NCI-H82 treated with DMSO at 0.1 percent for 48 hours (cell line): ENCODE measurements around the gene IFT122.
"Not testable (repeated sequence)": the region's sequence is repeated elsewhere in the genome, so short reads cannot be mapped to it uniquely, and the experiment has no call there.

Experiments
- DNase-seq: peaks from one replicate; lab custom pipeline; 2025; ENCODE audit not compliant: unreplicated experiment; lab: John Stamatoyannopoulos, UW

The IFT122 gene

GRCh38 chr3:129494499-129494898 is 54.5 kb downstream of the IFT122 start:
- DNase-seq = not testable (repeated sequence)

DNA sequence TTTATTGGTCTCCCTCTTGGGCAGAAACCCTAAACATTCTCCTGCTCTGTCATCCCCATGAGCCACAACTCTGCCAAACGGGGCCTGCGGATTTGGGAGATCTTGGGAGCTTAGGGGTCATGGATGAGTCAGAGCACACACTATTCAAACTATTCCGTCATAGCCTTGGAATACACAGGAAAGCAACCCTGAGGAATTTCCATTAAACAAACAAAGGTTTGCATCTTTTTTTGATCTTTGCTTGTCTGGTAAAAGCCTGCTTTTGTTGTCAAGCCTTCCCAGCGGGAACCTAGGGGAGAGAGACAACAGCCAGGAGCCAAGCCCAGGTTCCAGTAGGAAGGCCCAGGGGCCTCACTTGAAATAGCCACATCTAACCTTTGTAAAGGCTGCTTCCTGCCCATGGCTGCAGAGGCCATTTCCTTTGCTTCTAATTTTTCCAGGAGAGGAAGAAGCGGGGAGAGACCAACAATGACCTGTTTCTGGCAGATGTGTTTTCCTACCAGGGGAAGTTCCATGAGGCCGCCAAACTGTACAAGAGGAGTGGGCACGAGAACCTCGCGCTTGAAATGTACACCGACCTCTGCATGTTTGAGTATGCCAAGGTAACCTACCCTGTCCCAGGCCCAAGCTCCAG is 55.1 kb downstream of the IFT122 start:
- DNase-seq = not testable (repeated sequence)

DNA sequence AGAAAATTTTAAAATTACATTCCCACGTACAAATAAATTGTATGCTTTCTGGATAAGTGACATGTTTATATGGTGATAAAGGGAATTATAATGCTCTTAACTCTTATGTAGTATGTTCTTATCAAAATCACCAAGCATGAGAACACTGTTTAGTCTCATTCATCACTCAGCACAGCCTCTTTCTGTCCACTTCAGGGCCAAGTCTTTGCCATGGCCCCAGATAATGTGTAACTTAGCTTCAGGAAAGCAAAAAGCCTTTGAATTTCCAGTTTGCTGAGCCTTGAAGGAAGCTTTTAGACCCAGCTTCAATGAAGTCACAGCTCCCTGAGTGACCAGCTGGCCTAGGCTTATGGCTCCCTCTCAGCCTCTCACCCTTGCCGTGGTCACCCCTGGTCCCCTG is 57.9 kb downstream of the IFT122 start:
- DNase-seq = not testable (repeated sequence)

DNA sequence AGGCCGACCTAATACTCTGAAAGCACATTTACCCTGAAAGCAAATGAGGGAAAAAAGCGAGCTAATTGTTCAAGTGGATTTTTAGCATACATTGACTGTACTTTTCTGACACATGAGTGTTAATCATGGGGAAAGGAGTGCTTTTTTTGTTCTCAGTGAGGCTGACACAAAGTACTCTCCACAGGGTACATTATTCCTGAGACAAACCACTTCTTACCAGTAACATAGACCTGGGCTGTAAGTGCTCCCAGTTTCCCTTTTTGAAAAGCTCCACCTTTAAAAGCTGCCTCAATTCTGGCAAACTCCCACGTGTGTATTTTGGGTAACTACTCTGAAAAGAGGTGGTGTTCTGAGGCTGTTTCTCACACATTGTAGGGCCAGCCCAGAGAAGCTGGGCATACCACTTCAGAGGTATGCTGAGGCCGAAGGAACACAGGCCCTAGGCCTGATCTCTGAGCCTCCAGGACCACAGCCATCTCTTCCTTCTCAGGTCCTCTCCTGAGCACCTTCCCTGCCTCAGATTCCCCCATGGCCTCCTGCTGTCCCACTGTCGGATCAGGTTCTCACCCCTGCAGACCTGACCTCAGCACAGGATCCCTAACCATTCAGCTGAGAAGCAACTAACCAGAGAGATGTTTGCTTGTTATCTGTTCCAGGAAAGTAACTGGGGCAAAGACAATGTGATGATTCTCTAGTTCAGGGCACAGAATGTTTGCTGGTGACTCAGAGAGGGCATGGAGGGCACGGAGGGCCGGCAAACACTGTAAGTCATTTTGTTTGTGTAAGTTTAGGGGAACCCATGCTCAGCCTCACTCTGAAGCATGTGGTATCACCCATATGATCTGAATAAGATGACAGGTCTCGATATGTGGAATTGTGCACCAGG is 58.8 kb downstream of the IFT122 start:
- DNase-seq = not testable (repeated sequence)

- not testable (repeated sequence) for DNase-seq
Measured at GRCh38 chr3:129499604-129500333, 59.7 kb downstream of the IFT122 start.

GRCh38 chr3:129500334-129500658 is 60.3 kb downstream of the IFT122 start:
- DNase-seq = no peak

DNA sequence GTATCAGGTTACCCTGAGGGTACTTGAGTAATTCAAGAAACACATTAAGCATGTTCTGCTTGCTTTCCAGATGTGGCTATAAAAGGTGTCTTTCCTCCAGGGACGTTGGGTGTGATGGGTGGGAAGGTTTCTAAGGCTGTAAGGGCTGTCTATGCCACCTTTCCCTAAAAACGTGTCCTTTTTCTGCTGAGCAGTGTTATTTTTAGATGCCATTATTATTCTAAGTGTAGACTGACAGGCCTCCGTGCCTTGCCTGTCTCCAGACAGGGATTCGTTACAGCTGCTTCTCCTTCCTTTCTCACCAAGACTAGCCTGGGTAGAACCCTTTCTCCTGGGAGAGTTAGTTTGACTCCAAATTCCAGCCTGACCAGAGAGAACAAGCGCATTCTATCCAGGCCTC is 61.6 kb downstream of the IFT122 start:
- DNase-seq = no peak

DNA sequence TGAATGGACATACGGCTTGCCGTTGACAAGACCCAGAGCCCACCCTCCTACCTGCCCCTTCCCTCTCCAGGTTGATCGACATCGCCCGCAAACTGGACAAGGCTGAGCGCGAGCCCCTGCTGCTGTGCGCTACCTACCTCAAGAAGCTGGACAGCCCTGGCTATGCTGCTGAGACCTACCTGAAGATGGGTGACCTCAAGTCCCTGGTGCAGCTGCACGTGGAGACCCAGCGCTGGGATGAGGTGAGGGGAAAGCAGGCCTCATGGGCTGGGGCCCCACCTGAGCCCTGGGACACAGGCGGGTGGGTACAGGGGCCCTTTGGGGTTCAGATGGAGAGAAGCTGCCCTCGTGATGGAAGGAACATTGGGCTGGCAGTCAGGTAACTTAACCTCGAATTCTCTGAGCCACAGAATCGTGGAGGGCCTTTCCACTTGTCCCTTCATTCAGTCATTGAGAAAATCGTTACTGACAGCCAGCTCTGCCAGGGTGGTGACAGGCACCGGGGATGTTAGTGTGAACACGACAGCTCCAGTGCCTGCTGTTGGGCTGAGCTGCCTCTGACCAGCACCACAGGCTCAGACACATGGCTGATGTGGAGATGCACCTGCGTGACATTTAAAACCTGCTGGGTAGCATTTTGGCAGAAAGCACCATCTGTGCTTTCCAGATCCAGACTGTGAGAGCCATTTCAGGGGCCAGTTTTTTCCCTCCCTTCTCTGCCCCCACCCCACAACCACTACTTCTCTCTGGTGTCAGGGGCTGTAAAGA is 62.8 kb downstream of the IFT122 start:
- DNase-seq = peak; percentile 54

- peak; percentile 54 for DNase-seq
Measured at GRCh38 chr3:129503471-129504291, 63.7 kb downstream of the IFT122 start.

GRCh38 chr3:129504471-129505100 is 64.6 kb downstream of the IFT122 start:
- DNase-seq = no peak

DNA sequence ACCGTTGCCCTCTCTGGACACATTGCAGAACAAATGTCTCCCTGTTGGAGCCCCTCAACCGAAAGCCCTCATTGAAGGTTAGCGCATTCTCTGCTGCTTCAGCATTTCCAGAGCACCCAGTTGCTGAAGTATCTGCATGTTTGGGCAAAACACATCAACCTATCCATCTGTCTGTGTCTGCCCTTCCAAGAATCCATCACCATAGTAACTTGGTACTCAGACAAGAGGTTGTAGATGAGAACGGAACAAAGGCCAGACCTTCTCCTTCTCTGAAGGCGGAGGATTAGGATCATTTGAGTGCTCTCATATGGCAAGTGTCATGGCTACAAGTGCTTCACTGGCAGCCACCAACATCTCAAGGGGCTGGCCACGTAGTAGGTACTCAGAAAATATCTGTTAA is 65.3 kb downstream of the IFT122 start:
- DNase-seq = no peak

- DNase-seq = no peak
Measured at GRCh38 chr3:129506231-129506742, 66.3 kb downstream of the IFT122 start.

DNA sequence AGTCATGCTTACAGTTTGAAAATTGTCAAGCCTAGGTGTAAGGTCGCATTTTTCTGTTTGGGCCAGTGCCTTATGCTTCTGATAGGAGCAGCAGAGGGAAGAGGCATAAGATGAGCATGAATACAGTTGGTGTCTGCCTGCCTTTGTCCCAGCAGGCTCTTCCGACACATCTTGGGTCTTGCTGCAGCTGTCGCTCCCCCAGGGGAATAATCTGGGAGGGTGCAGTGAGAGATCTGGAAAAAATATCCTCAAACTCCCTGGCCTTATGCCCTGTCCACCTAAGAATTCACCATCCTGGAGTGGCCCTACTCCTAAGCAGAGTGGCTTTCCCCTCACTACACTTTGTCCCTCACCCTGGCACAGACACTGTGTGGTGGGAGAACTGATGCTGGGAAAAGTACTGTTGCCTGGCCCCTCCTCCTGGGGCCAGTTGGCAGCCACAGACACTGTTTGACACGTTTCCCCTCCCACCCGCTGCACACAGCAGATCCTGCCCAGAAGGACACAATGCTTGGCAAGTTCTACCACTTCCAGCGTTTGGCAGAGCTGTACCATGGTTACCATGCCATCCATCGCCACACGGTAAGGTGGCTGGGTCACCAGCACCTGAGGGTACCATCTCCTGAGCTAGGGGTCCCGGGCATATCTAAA is 67.3 kb downstream of the IFT122 start:
- DNase-seq = no peak

- DNase-seq = no peak
Measured at GRCh38 chr3:129512595-129512994, 72.6 kb downstream of the IFT122 start.

GRCh38 chr3:129513705-129514104 is 73.7 kb downstream of the IFT122 start:
- no peak for DNase-seq

DNA sequence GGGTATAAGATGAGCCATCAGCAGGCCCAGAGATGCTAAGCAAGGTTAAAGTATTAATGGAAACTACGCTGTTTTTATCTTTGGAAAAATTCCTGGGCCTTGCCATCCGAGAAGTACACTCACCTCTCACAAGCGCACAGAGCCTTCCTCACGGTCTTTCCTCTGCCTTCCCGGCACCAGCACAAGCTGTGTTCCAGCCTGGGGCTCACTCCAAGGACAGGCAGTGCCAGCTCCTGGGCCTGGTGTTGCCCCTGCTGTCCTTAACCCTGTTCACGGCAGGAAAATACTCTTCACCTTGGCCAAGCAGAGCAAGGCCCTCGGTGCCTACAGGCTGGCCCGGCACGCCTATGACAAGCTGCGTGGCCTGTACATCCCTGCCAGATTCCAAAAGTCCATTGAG is 74.1 kb downstream of the IFT122 start:
- DNase-seq = no peak

DNA sequence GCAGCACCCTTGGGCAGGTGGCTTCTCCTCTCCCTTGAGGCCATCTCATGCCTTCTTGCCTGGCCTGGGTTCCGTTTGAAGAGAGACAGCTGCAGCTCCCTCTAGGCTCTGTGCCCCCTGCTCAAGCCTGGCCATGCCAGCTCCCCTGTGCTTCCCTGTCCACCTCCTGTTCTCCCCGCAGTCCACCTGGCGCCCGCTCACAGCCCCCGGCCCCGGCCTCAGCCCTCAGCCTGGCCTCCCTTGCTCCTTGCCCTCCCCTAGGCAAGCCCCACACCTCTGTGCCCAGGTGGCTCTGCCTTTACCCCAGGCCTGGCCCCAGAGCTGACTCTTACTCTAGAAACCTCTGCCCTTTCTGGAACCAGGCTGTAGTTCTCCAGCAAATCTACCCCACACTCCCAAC is 74.5 kb downstream of the IFT122 start:
- no peak for DNase-seq

DNA sequence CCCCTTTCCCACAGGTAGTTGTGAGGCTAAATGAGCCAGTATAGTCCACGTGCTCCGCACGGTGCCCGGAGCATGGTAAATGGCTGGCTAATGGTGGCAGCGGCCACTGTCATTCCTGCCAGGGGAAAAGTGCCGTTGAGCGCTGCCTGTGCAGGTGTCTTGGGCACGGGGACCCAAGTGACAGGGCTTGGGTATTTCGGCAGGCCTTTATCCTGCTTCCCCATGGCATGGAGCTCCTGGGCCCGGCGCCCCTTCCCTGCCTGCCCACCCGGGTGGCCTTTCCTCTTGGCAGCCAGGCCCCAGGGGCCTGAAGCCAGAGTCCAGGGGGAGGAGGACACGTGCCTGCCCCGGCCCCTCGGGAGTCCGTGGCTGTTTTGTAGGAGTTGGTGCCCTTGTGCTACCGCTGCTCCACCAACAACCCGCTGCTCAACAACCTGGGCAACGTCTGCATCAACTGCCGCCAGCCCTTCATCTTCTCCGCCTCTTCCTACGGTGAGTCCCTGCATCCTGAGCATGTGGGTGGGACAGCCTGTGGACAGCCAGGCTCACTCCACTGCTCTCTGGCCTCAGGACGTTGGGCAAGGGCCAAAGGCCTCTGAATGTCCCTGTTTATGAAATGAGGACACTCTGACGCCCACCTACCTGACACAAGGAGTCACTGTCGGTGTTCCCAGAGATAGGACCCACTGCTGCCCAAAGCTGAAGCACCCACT is 75.2 kb downstream of the IFT122 start:
- DNase-seq = not testable (repeated sequence)
